ENCODE measurements around the gene DIS3L2.

The DIS3L2 gene

GRCh38 chr2:232058931-232059330 is 97.4 kb downstream of the DIS3L2 start:
- TF ChIP-seq CTCF (IDR thresholded peaks at IDR 0.05): no peak

GRCh38 chr2:232061265-232061664 is 99.8 kb downstream of the DIS3L2 start:
- TF ChIP-seq CTCF (IDR thresholded peaks at IDR 0.05): no peak

GRCh38 chr2:232073026-232073425 is 111.5 kb downstream of the DIS3L2 start:
- no peak for TF ChIP-seq CTCF (IDR thresholded peaks at IDR 0.05)

DNA sequence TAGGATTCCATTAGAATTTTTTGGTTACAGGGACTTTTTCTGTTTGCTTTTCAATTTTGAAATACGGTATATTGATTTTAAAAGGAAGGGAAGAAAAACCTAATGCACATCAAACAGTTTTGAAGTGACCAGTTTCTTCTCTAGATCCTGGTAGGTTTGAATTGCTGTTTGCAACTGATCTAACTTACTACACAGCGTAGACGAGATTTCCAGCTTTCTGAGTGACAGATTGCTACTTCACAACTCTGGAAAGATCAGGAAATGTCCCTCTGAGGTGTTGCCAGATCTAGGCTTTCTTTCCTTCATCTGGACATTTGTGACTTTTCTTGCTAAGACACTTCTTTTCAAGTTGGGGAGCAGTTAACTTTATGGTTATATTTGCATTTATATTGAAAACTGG is 112.2 kb downstream of the DIS3L2 start:
- no peak for TF ChIP-seq CTCF (IDR thresholded peaks at IDR 0.05)

GRCh38 chr2:232075080-232075479 is 113.6 kb downstream of the DIS3L2 start:
- TF ChIP-seq CTCF (IDR thresholded peaks at IDR 0.05): no peak

GRCh38 chr2:232075859-232076258 is 114.3 kb downstream of the DIS3L2 start:
- no peak for TF ChIP-seq CTCF (IDR thresholded peaks at IDR 0.05)

GRCh38 chr2:232076272-232076671 is 114.8 kb downstream of the DIS3L2 start:
- TF ChIP-seq CTCF (IDR thresholded peaks at IDR 0.05): no peak

GRCh38 chr2:232076736-232077135 is 115.2 kb downstream of the DIS3L2 start:
- TF ChIP-seq CTCF (IDR thresholded peaks at IDR 0.05): no peak
